IMR-90 (cell line): Measurements from ENCODE around the gene TMEM158.

Experiments used
- CTCF ChIP-seq: conservative IDR thresholded peaks from 2 replicates; pipeline ENCODE4 v1.5.1; 2012; ENCODE audit warnings: mild to moderate bottlenecking, low read depth, low read length, improper control_type of control experiment
- MAFK ChIP-seq: IDR thresholded peaks from 2 replicates; pipeline ENCODE4 v1.6.1; 2012; ENCODE audit warnings: low read depth, low read length, improper control_type of control experiment
- POLR2A ChIP-seq: IDR thresholded peaks from 2 replicates; pipeline ENCODE4 v1.6.1; 2012; ENCODE audit warnings: mild to moderate bottlenecking, low read depth, low read length

DNA sequence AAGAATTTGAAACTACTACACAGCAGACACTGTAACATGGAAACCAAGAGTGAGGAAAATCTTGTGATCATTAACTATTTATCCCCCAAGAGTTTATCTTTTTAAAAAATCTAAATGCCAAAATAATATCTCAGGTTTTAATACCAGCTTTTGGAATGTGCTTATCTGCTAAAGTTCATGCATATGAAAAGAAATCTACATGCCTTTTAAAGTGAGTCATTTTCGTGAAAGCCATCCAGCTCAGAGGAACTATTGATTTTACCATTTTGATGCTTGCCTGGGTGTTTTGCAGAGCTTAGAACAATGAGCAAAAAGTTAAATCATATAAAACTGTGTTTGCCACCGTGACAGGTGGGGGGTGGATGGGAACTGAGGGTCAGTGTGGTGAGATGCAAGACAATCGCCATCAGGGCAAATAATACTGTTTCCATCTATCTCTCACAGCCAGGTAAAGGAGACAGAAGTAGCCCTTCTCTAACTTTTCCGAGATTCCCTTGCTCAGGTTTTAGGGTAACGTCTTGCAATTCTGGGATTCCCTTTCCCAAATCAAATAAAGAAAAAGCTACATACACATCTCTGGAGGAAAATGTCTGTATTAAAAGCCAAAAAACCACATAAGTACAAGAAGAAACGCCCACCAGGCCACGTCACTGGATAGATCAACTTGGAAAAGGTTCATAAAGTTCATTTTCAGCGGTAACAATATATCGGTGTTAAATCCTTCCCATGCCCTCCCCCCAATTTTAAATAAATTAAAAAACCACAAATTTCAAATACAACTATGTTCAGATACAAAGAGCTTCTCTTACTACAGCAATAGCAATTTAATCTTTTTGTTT, 2.0 kb downstream of the TMEM158 start:
- TF ChIP-seq CTCF (no peak), MAFK (0 out of 2 replicates have a peak, but pooled peaks have one; percentile 8), POLR2A (0 out of 2 replicates have a peak, but pooled peaks have one; percentile 9)
